ENCODE results near the gene CCNG2.

Gene CCNG2

DNA sequence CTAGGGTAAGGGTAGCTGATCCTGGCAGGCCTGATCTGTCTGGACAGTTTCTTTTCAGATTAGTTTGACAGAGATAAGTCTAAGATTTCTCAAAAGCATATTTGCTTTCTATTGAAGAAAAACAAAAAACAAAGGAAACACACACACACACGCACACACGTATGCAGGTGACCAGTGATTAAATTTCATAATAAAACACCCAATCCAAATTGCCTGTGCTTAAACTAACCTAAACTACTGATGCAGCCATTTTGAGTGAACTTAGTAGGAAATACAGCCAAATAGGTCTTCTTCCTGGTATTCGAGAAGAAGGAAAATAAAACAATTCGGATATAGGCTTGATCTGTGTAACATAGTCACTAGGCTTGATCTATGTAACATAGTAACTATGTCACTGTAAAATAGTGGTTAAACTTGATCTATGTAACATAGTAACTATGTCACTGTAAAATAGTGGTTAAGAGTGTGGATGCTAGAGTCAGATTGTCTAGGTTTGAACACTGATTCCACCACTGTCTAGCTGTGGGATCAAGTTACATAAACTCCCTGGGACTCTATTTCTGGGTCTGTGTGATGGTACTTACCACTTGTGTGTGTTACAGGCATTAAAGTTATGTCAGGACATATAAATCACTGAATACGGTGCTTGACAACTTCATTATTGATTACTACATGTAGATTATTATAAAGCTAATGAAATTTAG is 9.8 kb upstream of the CCNG2 start:
- DNase-seq: no peak

DNA sequence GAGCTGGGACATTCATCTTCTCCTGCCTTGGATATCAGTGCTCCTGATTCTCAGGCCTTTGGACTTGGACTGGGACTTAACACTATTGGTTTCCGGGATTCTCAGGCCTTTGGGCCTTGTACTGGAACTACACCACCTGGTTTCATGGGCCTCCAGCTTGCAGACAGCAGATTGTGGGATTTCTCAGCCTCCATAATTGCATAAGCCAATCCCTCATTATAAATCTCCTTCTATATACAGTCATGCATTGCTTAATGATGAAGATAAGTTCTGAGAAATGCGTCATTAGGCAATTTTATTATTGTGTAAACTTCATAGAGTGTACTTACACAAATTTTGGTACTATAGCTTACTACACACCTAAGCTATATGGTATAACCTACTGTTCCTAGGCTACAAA is 8.9 kb upstream of the CCNG2 start:
- no peak for DNase-seq

DNA sequence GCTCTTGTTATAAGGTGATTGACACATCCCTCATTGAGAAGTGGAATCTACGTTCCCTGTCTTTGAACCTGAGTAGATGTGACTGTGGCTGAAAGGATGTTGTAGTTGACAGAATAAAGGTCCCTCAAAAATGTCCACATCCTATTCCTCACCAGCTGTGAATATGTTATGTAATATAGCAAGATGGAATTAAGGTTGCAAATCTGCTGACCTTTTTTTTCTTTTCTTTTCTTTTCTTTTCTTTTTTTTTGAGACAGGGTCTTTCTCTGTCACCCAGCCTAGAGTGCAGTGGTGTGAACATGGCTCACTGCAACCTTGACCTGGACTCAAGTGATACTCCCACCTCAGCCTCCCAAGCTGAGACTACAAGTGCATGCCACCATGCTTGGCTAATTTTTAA is 7.2 kb upstream of the CCNG2 start:
- DNase-seq: no peak

DNA sequence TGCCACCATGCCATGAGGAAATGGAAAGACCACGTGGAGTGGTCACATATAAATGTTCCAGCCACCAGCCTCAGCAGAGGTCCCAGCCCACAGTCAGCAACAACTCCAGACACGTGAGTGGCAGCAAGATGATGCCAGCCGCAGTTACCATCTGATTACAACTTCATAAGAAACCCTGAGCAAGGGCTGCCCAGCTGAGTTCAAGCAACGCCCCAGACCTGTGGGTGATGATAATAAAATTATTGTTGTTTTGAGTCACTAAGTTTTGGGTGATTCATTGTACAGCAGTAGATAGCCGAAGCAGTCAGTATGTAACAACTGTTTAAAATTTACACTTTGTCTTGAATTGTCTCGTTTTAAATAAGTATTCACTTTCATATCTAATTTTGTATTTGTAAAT is 5.8 kb upstream of the CCNG2 start:
- DNase-seq: no peak

DNA sequence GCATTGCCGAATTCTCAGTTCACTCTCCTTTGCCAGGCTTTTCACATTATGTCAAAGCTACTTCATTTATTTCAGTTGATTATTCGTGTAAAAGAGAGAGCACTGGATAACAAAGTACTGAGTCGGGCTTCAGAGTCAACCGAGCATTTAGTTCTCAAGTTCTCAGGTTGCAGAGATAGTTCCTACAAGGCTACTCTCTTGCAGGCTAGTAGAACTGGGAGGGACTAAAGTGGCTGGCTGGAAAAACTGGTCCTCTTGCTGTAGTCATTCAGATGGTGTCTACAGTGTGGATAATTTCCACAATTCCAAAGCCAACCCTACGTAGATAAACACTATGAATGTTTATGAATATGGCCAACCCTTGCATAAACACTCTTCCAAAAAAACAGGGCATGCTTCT is 4.6 kb upstream of the CCNG2 start:
- no peak for DNase-seq

DNA sequence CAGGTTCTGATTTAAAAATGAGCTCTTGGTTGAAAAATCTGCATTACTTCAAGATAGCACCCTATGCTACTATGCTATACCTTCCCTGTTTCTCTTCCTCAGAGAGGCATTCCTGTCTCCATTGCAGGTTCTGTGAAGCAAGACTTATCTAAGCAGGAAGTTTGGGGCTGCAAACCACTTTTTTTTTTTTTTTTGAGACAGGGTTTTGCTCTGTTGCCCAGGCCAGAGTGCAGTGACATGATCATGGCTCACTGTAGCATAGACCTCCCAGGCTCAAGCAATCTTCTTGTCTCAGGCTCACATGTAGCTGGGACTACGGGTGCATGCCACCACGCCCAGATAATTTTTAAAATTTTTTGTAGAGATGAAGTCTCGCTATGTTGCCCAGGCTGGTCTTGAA is 4.0 kb upstream of the CCNG2 start:
- no peak for DNase-seq

DNA sequence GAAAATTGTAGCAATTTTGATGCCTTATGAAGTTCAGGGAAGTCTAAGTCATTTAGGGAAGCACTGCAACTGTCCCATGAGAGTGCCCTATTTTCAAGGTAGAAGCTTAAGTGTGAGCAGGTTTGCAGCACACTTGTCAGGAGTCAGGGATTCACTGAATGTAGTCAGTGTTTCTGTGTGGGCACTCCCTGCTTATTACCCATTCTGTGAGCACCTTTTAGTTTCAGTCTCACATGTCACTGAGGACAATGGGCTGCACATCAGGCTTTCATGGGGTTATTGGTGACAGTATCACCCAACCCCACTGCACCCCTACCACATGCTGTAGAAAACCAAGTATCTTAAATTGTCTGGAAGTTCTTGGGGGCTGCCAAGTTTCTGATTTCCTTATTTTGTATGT is 2.9 kb upstream of the CCNG2 start:
- no peak for DNase-seq

DNA sequence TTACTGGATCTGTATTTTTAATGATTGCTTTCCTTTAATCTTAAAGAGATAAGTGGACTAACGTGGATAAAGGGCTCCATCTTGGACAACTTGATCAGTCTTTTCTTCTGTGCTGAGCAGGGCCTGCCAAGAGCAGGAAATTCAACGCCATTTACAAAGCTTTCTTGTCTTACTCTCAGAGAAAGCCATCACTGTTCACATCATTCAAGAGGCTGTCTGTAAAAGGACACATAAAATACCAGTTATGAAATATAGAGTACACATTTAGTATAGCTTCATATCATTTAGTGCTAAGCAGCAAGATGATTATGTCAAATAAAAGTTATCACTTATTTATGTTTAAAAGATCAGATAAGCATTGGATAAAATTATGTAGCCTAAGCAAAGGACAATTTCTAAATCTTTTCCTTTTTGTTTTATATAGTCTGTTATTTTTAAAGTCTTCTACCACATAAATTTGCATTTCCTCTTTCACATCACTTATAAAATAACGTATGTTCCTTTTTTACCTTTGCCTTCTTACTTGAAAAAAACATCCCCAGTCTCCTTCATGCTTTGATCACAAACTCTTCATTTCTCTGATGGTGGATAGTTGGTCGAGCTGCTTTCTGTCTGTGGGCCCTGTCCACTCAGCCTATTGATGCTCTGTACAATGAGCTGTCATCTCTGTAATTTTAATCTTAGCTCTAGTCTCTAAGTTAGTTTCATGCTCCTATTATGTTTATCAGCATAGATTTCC is 2.1 kb upstream of the CCNG2 start:
- no peak for DNase-seq

DNA sequence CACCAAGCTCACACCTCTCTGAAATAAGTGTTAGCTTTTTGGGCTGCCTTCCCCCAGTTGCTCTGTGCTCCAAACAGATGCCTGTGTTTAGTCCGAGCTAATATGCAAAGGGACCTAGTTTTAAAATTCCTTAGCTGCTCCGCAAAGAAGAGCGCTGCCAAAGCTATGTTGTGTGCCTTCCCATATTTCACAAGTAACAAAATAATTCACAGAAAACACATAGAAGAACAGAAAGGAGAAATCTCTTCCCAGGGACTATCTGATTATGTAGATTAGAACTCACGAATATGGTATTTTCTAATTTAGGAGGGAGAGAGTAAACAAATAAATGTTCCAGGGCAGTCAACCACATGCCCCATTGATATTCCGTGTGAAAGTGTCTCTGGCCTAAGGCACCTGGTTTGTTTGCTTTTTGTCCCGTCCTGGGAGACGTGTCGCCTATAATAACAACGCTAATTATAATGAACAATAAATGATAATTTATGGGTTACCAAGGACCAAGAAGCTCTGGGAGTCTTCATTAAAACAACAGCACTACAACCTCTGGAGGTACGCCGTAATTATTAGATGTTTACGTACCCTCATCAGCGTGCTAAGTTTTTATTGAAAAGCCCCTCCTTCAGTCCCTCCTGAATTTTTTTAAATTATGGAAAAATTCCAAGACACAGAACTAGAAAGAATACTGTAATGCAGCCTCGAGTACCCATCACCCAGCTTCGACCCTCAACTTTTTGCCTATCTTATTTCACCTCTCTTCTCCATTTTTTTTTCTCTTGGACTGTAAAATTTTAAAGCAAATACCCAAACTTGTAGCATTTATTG is 1.2 kb upstream of the CCNG2 start:
- DNase-seq: no peak

DNA sequence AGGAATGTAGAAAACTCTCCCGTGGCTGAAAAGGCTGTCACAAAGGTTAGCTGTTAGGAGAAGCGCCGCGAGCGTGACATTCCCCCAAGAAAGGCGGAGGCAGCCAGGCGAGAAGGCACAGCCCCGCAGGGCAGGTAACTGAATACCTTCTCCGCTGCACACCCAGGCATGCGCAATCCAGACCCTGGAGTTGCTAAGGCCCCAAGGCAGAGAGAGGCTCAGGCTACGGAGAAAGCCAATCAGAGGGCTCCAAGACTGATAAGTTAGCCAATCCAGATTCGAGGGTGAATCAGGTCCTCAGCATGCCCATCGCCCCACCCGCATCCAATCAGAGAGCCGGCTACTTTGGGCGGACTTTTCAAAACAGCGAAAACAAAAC is 485 bp upstream of the CCNG2 start:
- DNase-seq: peak; percentile 94

DNA sequence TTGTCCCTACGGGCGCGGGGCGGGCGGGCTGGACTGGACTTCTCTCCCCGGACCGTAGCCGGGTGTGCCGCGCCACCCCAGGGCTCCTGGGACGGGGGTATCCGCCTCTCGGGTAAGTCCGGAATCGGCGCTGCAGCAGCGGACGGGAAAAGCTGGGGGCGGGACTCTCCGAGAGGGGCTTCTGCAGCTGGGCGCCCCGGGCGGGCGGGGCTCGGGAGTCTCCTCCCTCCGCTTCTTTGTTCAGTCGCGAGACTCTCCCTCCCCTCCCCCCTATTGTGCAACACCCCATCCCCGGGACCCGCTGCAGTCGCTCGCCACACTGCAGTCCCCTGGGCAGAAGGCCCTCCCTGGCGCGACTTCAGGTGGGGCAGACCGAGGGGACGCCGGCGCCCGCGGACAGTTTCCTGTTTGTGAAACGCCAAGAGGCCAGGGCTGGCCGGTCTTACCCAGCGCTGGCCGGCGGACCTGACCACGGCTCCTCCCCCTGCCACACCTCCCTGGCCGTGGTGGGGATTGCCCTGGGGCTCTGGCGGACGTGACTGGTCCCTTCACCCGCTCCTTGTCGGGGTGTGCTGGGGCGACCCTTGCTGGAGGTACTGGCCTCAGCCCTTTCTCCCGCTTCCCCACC is 966 bp downstream of the CCNG2 start:
- peak; percentile 57 for DNase-seq

DNA sequence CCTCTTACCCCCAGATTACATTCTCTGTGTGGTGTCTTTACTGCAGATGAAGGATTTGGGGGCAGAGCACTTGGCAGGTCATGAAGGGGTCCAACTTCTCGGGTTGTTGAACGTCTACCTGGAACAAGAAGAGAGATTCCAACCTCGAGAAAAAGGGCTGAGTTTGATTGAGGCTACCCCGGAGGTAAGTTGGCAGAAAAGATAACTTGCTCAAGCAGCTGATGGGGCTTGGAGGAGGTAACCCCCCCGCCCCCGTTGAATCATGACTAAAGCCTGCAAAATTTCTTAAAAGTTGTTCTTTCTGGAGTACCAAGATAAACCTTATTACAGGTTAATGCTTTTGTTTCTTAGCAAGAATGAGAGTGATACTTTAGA is 1.5 kb downstream of the CCNG2 start:
- DNase-seq: peak; percentile 9

DNA sequence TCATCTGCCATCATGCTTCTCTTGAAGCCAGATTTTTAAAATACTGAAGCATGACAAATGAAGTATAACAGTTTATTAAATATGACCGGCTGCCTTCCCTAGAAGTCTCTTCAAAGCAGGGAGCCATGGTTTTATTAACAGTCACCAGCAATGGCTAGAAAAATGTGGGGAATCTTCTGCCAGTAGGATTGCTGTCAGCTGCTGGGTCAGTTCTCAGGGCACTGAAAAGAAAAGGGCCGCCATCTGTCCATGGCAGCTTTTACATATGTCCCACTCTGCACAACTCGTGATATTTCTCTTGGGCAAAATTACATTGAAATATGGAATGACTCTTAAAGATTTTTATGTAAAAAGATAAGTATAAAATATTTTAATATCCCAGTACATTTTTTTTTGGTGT is 2.8 kb downstream of the CCNG2 start:
- DNase-seq: no peak

DNA sequence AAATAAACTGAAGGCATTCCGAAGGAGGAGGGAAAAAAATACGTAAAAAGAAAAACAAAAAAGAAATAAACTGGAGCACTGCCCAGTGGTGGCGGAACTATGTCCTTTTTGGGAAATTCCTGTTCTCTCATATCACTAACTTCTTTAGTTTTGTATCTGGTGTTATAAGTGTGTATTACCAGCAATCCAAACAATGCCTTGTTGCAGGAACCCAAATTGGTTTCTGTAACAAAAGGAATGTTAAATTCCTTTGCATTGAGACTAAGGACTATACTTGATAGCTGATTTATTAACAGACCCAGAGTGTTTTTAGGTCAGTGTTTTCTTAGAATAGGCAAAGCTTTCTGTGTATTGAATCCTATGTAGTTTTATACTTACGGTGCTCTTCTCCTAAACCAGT is 6.6 kb downstream of the CCNG2 start:
- DNase-seq: no peak

DNA sequence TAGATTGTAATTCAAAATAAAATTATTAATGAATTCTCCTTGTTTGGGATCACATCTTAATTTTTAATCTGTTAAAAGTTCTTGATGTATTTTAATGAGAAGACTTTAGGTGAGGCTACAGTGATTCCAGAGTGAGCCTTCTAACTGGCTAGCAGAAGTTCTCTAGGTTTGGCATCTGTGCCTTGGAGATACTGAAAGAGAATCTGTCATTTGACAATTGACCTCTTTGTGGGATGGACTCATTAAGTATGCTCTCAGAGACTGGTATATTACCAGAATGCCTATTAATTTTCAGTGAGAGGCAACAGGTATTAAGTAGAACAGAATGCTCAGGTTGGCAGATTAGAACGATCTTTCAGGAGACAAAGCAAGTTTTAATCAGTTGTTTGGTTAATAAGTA is 10.2 kb downstream of the CCNG2 start:
- no peak for DNase-seq

DNA sequence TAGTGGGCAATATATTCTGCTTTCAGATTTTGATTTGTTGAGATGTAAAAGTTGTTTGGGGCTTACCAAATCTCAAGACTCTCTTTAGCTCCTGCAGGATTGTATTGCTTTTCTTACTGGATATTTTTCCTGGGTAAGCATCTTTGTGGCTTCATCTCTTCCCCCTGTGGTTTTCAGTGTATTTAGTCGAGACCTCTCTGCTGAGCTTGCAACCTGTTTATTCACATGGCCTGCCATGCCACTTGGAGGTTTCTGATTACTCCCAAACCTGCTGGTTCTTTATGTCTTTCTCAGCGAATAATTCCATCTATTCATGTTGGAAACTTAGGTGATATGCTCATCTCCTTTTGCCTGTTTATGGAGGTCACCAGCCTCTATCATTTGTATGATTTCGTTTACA is 10.9 kb downstream of the CCNG2 start:
- DNase-seq: no peak

DNA sequence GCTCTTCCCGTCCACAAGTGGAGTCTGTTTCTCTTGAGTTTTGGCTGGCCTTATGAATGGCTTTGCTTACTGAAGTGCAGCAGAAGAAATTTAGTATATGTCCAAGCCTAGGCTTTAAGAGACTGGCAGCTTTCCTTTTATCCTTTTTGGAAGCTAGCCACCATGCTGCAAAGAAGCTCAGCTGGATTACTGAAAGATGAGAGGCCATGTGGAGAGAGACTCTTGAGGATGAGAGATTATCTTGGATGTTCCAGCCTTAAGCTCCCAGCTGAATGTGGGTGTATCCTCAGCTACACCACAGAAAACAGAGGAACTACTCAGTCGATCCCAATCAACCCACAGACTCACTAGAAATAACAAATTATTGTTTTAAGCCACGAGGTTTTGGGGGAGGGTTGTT is 12.5 kb downstream of the CCNG2 start:
- no peak for DNase-seq

DNA sequence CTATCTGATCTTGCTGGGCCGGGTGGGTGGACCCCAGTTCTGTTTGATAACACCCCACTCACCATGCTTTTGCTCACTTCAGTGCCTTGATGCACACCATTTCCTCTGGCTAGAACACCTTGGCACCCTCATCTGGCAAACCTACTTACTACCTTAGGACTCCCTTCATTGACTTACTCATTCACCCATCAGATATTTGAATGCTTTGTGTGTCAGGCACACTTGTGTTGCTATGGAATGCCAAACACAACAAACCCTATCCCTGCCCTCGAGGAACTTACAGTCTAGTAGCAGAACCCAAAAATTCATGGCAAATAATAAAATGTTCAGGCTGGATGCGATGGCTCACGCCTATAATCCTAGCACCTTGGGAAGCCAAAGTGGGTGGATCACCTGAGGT is 13.9 kb downstream of the CCNG2 start:
- DNase-seq: no peak

DNA sequence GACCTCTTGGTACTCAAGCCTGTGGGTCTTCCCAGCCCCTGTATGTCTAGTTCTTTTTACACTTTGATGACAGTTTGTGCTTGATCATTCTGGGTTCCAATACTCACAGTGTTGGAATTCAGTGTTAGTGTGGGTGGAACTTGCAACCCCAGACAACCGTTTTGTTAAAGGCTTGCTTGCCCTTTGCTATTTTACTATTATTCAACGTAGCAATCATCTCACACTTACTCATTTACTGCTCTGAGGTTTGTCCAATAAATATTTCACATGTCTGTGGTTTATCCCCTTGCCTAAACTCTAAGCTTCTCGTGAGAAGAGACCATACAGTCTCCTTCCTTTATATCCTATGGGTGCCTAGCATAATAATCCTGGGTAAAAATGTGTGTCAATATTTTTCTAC is 15.3 kb downstream of the CCNG2 start:
- DNase-seq: no peak

DNA sequence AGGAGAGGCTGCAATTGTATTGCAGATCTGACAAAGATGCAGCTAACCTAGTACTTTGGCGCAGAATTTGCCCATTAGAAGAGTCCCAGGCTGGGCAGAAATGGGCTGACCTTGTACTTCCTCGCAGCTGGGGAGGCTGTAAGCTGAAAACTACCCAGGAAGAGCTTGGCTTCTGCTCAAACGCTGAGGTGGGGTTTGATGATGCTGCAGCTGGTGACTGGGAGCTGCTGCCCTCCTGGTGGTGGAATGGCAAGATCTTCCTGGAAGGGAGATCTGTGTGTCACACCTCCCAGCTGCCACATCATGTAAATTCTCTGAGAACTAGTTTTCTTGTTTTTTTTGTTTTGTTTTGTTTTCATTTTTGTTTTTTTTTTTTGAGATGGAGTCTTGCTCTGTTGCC is 17.4 kb downstream of the CCNG2 start:
- no peak for DNase-seq

DNA sequence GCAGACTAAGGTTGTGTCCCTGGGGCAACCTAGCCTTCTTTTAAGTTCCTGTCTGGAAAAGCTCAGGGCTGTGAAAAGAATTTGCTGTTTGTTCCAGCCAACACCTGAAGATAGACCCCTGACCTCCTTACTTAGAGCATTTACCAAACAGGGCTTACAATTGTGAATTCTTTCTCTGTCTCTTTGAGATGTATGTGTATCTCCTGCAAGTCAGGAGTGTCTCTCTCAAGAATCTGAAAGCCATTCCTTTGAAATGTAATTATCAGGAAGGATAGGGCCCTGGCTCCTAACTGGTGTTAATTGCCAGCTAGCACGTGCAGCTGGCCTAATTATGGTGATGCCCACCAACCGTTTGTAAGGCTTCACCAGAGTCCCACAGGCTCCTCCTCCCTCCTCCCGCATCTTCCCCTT is 18.2 kb downstream of the CCNG2 start:
- DNase-seq: no peak

DNA sequence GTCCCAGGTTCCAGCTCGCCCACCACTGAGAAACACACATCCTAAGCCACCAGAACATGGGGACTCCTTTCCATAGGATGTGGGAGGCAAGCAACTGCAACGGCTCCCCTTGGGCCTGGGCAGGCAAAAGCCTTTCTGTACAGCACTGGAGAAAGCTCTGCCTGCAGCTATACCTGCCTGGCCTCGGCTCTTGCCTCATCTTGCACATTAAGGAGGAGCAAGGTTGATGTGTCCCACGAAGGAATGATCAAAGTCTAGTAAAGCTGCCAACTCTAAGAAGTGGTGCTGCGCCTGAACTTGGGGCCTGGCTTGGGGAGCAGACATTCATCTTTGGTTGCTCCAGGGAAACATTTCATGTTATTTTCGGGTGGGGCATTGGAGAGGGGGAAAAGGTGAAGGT is 19.6 kb downstream of the CCNG2 start:
- DNase-seq: no peak

DNA sequence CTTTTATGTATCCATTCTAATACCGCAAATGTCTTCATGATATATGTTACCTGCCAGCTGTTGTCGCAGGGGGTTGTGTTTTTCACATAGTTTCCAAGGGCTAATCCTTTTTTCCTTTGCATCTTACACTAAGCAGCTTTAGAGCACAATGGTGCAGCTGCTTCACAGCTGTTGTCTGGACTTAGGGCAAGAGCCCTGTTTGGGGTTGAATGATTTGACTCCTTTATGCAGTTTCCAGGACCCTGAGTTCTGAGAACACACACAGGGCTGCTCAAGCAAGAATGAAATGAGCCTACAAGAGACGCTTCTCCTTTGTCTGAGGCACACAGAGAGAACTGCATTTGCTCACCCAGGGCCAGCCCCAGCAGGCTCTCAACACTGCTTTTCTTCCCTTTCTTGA is 20.2 kb downstream of the CCNG2 start:
- DNase-seq: no peak

DNA sequence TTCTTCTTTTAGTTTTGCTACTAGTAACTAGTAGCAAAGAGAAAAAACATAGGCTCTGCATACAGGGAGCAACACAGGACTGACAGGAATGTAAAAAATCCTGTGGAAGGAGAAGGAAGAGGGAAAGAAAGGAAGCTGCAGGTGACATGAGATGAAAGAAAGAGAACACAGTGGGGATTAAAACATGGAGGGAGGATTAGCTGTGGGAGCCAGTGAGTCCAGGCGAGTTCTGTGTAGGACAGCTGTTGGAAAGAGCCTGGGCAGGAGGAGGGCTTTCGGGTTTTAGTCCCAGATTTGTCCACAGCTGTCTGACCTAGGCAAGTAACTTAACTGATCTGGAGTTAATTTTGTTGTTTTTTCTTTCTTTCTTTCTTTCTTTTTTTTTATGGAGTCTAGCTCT is 21.6 kb downstream of the CCNG2 start:
- no peak for DNase-seq
